Cortex of kidney (tissue), 1 donor: ENCODE results near the gene SLC6A2.

Experiments
- DNase-seq: peaks from one replicate; lab custom pipeline; 2025; lab: John Stamatoyannopoulos, UW

Gene SLC6A2

GRCh38 chr16:55647798-55648197 is 8.0 kb upstream of the SLC6A2 start:
- no peak for DNase-seq

GRCh38 chr16:55651841-55652824 is 3.7 kb upstream of the SLC6A2 start:
- no peak for DNase-seq

- DNase-seq, result no peak
Measured at GRCh38 chr16:55653106-55653505, 2.7 kb upstream of the SLC6A2 start.

- DNase-seq, result no peak
Measured at GRCh38 chr16:55655381-55655896, 349 bp upstream of the SLC6A2 start.

- no peak for DNase-seq
Measured at GRCh38 chr16:55656691-55657092, 904 bp downstream of the SLC6A2 start.

GRCh38 chr16:55657616-55658015 is 1.8 kb downstream of the SLC6A2 start:
- no peak for DNase-seq

- no peak for DNase-seq
Measured at GRCh38 chr16:55658898-55659420, 3.2 kb downstream of the SLC6A2 start.

GRCh38 chr16:55660026-55660425 is 4.2 kb downstream of the SLC6A2 start:
- no peak for DNase-seq

- no peak for DNase-seq
Measured at GRCh38 chr16:55660828-55661227, 5.0 kb downstream of the SLC6A2 start.

- DNase-seq, result no peak
Measured at GRCh38 chr16:55661941-55662643, 6.3 kb downstream of the SLC6A2 start.

- no peak for DNase-seq
Measured at GRCh38 chr16:55662644-55663031, 6.8 kb downstream of the SLC6A2 start.

GRCh38 chr16:55663225-55663624 is 7.4 kb downstream of the SLC6A2 start:
- no peak for DNase-seq

- no peak for DNase-seq
Measured at GRCh38 chr16:55663765-55664677, 8.2 kb downstream of the SLC6A2 start.

GRCh38 chr16:55664786-55665407 is 9.1 kb downstream of the SLC6A2 start:
- no peak for DNase-seq

GRCh38 chr16:55665511-55665910 is 9.7 kb downstream of the SLC6A2 start:
- DNase-seq, result no peak

GRCh38 chr16:55666012-55666411 is 10.2 kb downstream of the SLC6A2 start:
- no peak for DNase-seq

GRCh38 chr16:55667753-55668152 is 12.0 kb downstream of the SLC6A2 start:
- DNase-seq, result no peak

GRCh38 chr16:55668340-55669281 is 12.8 kb downstream of the SLC6A2 start:
- DNase-seq, result no peak

- no peak for DNase-seq
Measured at GRCh38 chr16:55671206-55671973, 15.6 kb downstream of the SLC6A2 start.
